Skeletal muscle cell (primary cell): ENCODE data around the gene CFAP119.

Experiments used
- DNase-seq: peaks from one replicate; pipeline ENCODE4 v3.0.0-alpha.2; 2010; ENCODE audit warnings: low read depth
- H3K4me3 ChIP-seq: 2 replicates; pipeline ENCODE4 v1.5.1; 2011; ENCODE audit warnings: low read depth, mild to moderate bottlenecking, control low read depth, low read length, moderate library complexity

Gene CFAP119

GRCh38 chr16:30722916-30723315 is 38.9 kb downstream of the CFAP119 start:
- no peak overlapping the region for H3K4me3 ChIP-seq
- DNase-seq = no peak

- H3K4me3 ChIP-seq = no peak overlapping the region
- no peak for DNase-seq
Observed at GRCh38 chr16:30722443-30722842, 39.4 kb downstream of the CFAP119 start.

- DNase-seq = no peak
- H3K4me3 ChIP-seq = no peak overlapping the region
Observed at GRCh38 chr16:30721606-30722005, 40.3 kb downstream of the CFAP119 start.

- H3K4me3 ChIP-seq = no peak overlapping the region
Observed at GRCh38 chr16:30721167-30721566, 40.7 kb downstream of the CFAP119 start.

GRCh38 chr16:30720694-30721093 is 41.2 kb downstream of the CFAP119 start:
- H3K4me3 ChIP-seq = no peak overlapping the region

More at GRCh38 chr16:30721167-30721566, 40.7 kb downstream of the CFAP119 start:
- DNase-seq = no peak

GRCh38 chr16:30720086-30720485 is 41.8 kb downstream of the CFAP119 start:
- no peak overlapping the region for H3K4me3 ChIP-seq
- no peak for DNase-seq

More at GRCh38 chr16:30720694-30721093, 41.2 kb downstream of the CFAP119 start:
- no peak for DNase-seq

- H3K4me3 ChIP-seq = no peak overlapping the region
- DNase-seq = no peak
Observed at GRCh38 chr16:30715750-30716445, 46.0 kb downstream of the CFAP119 start.

- H3K4me3 ChIP-seq = no peak overlapping the region
Observed at GRCh38 chr16:30711712-30712111, 50.1 kb downstream of the CFAP119 start.

GRCh38 chr16:30710971-30711370 is 50.9 kb downstream of the CFAP119 start:
- DNase-seq = no peak
- no peak overlapping the region for H3K4me3 ChIP-seq

More at GRCh38 chr16:30711712-30712111, 50.1 kb downstream of the CFAP119 start:
- DNase-seq = no peak
